ENCODE results near the gene RAB11FIP3.

DNA sequence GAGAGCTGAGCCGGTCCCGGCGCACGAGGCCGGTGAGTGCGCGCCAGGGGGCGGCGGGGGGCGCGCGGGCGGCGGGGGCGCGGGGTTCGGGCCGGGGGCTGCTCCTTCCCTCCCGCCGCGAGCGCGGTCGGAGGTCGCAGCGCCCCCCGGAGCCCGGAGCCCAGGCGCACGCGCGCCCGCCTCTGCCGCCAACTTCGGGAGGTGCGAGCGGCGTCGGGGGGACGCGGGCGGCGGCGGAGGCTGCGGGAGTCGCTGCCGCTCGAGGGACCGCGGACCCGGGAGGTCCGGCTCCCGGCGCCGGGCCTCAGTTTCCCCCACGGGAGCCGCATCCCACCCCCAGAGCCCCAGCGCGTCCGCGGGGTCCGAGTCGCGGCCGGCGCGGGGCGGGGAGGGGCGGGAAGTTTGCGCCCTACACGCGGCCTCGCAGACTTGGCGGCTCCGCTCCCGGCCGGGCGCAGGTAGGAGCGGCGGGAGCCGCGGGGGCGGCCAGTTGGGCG lies 134.8 kb downstream of the RAB11FIP3 start, which contains the start of gene PRR35:
- TF ChIP-seq, protein P1, sequence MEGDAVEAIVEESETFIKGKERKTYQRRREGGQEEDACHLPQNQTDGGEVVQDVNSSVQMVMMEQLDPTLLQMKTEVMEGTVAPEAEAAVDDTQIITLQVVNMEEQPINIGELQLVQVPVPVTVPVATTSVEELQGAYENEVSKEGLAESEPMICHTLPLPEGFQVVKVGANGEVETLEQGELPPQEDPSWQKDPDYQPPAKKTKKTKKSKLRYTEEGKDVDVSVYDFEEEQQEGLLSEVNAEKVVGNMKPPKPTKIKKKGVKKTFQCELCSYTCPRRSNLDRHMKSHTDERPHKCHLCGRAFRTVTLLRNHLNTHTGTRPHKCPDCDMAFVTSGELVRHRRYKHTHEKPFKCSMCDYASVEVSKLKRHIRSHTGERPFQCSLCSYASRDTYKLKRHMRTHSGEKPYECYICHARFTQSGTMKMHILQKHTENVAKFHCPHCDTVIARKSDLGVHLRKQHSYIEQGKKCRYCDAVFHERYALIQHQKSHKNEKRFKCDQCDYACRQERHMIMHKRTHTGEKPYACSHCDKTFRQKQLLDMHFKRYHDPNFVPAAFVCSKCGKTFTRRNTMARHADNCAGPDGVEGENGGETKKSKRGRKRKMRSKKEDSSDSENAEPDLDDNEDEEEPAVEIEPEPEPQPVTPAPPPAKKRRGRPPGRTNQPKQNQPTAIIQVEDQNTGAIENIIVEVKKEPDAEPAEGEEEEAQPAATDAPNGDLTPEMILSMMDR (IDR thresholded peaks at IDR 0.05), result no peak
- no peak for TF ChIP-seq POLR2A (IDR thresholded peaks at IDR 0.05)

All from breast epithelium (tissue), 3 donors.